NCI-H1092 treated with DMSO at 0.1 percent for 48 hours (cell line): ENCODE results near the gene SOX9.

Experiments used
- DNase-seq: peaks from one replicate; lab custom pipeline; 2025; lab: John Stamatoyannopoulos, UW

SOX9 gene

GRCh38 chr17:72162569-72162968, 41.7 kb downstream of the SOX9 start:
- no peak for DNase-seq

GRCh38 chr17:72163474-72163873, 42.7 kb downstream of the SOX9 start:
- DNase-seq = no peak

- DNase-seq = no peak
These were observed 43.4 kb downstream of the SOX9 start for GRCh38 chr17:72164158-72164739.

- no peak for DNase-seq
These were observed 44.5 kb downstream of the SOX9 start for GRCh38 chr17:72165192-72165866.

GRCh38 chr17:72165867-72166439, 45.1 kb downstream of the SOX9 start:
- no peak for DNase-seq

GRCh38 chr17:72167593-72167992, 46.8 kb downstream of the SOX9 start:
- no peak for DNase-seq

GRCh38 chr17:72169823-72170222, 49.0 kb downstream of the SOX9 start:
- no peak for DNase-seq

- DNase-seq = peak; percentile 63
These were observed 51.2 kb downstream of the SOX9 start for GRCh38 chr17:72171703-72172667.

GRCh38 chr17:72173499-72174116, 52.8 kb downstream of the SOX9 start:
- DNase-seq = peak; percentile 93

- peak; percentile 29 for DNase-seq
These were observed 54.4 kb downstream of the SOX9 start for GRCh38 chr17:72175263-72175662.
